HS-5 (cell line): ENCODE results near the gene ADGRG6.
A peak's percentile ranks its signal among the peaks of the same experiment; 100 is the strongest.

ENCODE experiments used
- DNase-seq: peaks from one replicate; pipeline ENCODE4 v3.0.0-alpha.2; 2012; ENCODE audit warnings: low read depth

Gene ADGRG6

GRCh38 chr6:142349215-142349823 lies 47.5 kb downstream of the ADGRG6 start:
- DNase-seq = no peak

GRCh38 chr6:142350309-142350708 lies 48.5 kb downstream of the ADGRG6 start:
- no peak for DNase-seq

- no peak for DNase-seq
Measured at GRCh38 chr6:142353690-142354089, 51.9 kb downstream of the ADGRG6 start.

GRCh38 chr6:142354650-142355049 lies 52.8 kb downstream of the ADGRG6 start:
- DNase-seq = no peak

GRCh38 chr6:142355520-142356174 lies 53.8 kb downstream of the ADGRG6 start:
- no peak for DNase-seq

GRCh38 chr6:142356201-142356883 lies 54.5 kb downstream of the ADGRG6 start:
- no peak for DNase-seq

GRCh38 chr6:142356884-142357225 lies 55.0 kb downstream of the ADGRG6 start:
- DNase-seq = no peak

- DNase-seq = no peak
Measured at GRCh38 chr6:142357879-142358278, 56.1 kb downstream of the ADGRG6 start.

- no peak for DNase-seq
Measured at GRCh38 chr6:142359271-142359960, 57.6 kb downstream of the ADGRG6 start.

- no peak for DNase-seq
Measured at GRCh38 chr6:142361345-142361744, 59.5 kb downstream of the ADGRG6 start.

GRCh38 chr6:142361779-142362750 lies 60.3 kb downstream of the ADGRG6 start:
- no peak for DNase-seq

- no peak for DNase-seq
Measured at GRCh38 chr6:142367061-142367460, 65.3 kb downstream of the ADGRG6 start.

- DNase-seq = no peak
Measured at GRCh38 chr6:142367501-142368018, 65.8 kb downstream of the ADGRG6 start.

GRCh38 chr6:142369266-142369665 lies 67.5 kb downstream of the ADGRG6 start:
- DNase-seq = no peak

GRCh38 chr6:142372348-142372747 lies 70.5 kb downstream of the ADGRG6 start:
- no peak for DNase-seq

GRCh38 chr6:142373268-142374090 lies 71.7 kb downstream of the ADGRG6 start:
- DNase-seq = no peak

- DNase-seq = no peak
Measured at GRCh38 chr6:142374091-142374770, 72.4 kb downstream of the ADGRG6 start.

GRCh38 chr6:142374965-142375733 lies 73.3 kb downstream of the ADGRG6 start:
- DNase-seq = peak; percentile 88

GRCh38 chr6:142376115-142376514 lies 74.3 kb downstream of the ADGRG6 start:
- no peak for DNase-seq
